Stromal cell of bone marrow (primary cell): ENCODE data around the gene MKNK2.

ENCODE experiments used
- DNase-seq: peaks from one replicate; pipeline ENCODE4 v3.0.0-alpha.2; 2012; ENCODE audit warnings: low read depth

MKNK2 gene

GRCh38 chr19:2080336-2080988 is 29.4 kb upstream of the MKNK2 start:
- no peak for DNase-seq

- no peak for DNase-seq
These were observed 28.8 kb upstream of the MKNK2 start for GRCh38 chr19:2079865-2080301.

DNA sequence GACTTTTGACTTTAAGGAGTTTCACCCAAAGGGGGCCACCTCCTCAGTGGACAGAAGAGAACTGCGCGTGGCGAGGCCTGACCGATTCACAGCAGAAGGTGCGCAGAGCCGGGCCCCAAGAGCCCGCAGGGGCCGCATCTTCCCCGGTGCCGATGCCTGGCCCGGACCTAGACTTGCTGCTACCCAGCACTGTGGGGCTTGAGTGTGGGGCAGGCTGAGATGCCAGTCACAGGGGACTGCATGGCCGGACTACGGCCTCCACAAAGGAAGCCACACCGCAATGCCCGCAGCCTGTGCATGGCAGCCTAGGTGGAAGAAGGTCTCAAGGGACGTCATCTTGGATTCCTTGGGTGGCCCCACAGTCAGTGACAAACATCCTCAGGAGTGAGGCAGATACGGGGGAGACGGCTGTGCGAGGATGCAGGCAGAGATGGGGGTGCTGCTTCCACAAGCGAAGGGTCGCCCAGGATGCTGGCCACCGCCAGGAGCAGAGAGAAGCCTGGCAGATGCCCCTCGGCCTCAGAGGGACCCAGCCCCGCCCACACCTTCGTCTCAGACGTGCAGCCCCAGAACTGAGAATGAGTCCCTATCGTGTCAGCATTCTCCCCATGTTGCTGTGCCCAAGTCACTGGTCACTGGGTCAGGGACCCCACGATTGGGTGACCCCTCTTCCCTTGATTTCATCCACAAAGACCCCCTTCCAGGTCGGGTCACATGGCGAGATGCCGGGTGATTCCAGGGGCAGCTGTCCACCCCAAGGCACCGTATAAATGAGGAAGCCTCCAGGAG is 28.2 kb upstream of the MKNK2 start:
- no peak for DNase-seq

- DNase-seq: no peak
These were observed 27.0 kb upstream of the MKNK2 start for GRCh38 chr19:2077833-2078619.

DNA sequence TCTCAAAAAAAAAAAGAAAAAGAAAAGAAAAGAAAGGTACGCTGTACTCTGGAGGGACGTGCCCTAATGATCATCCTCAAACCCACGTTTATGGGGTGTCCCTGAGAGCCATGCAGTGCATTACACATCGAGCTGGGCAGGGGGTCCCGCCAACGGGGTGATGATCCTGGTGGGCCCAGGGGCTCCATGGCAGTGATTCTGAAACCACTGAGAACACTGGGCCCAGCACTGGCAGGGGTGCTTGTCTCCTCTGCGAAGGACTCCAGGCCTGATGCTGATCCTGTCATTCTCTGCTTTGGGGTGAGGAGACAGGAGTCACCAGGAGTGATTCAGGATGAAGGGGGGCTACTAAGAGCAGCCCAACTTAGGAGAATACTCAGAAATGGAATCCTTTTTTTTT is 26.4 kb upstream of the MKNK2 start:
- no peak for DNase-seq

DNA sequence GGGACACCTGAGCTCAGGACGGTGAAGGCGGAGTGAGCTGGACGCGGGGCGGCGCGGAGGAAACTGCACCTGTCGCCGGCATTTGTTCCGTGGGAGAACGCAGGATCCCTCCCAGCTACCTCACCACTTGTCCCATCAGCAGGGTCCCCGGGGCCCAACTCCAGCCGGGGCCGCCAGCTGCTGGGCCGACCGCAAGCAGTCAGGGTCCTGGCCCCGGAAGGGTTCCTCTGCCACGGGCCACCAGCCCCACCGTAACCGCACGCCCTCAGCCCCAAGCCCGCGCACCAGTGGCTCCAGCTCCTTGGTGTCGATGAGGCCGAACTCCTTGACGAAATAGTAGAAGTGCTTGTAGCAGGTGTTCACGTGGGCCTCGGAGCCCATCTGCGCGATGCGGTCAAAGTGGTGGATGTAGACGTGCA is 25.5 kb upstream of the MKNK2 start:
- no peak for DNase-seq

GRCh38 chr19:2072757-2073551 is 21.9 kb upstream of the MKNK2 start:
- no peak for DNase-seq

- no peak for DNase-seq
These were observed 20.1 kb upstream of the MKNK2 start for GRCh38 chr19:2070986-2071673.

GRCh38 chr19:2070436-2070827 is 19.4 kb upstream of the MKNK2 start:
- DNase-seq: no peak

- DNase-seq: no peak
These were observed 13.9 kb upstream of the MKNK2 start for GRCh38 chr19:2064788-2065524.

DNA sequence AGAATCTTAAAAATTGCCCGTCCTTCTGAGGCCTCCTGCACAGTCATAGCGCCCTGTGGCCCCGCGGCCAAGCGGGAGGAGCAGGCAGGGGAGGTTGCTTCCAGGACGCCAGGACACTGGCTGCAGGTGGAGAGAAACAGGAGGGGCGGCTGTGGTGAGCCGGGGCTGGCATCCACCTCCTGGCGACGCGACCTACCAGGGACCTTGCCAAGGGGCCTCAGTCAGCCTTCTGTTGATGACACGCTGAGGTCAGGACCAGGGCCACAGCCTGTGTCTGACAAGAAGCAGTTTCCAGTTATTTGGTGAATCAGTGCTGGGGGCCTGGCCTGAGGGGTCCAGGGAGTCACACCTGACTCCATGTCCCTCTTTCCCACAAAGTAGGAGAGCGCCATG is 13.3 kb upstream of the MKNK2 start:
- no peak for DNase-seq

DNA sequence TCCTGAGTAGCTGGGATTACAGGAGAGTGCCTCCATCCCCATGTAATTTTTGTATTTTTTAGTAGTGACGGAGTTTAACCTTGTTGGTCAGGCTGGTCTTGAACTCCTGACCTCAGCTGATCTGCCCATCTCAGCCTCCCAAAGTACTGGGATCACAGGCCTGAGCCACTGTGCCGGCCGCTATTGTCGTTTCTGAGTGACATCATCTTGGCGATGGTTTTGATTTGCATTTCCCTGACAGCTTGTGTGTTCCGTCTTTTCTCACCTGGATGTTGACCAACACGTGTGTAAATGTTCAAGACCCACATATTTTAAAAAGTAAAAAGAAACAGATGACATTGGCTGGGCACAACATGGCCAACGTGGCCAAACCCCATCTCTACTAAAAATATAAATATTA is 12.8 kb upstream of the MKNK2 start:
- no peak for DNase-seq

DNA sequence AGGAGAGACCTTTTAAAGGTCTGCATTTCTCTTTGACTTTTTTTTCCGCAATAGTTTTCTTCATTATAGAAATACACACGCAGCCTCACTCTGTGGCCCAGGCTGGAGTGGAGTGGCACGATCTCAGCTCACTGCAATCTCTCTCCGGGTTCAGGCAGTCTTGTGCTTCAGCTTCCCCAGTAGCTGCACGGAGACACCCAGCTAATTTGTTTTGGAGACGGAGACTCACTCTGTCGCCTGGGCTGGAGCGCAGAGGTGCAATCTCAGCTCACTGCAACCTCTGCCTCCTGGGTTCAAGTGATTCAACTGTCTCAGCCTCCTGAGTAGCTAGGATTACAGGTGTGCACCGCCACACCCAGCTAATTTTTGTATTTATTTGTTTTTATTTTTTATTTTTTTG is 11.7 kb upstream of the MKNK2 start:
- no peak for DNase-seq

DNA sequence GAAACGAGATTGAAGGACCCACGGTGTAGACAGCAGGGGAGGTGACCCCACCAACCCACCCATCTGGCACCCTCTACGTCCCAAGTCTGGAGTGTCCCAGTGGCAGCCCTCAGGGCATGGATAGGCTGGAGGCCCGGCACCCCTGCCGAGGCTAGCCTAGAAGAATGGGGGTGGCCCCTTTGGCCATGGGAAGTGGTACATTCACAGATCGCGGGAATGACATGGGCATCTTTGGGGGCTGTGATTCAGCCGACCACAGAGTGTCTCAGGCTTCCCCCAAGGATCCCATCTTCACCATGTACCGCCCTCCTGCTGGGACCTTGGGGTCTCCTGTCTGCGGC is 11.3 kb upstream of the MKNK2 start:
- DNase-seq: no peak

GRCh38 chr19:2061495-2062388 is 10.7 kb upstream of the MKNK2 start:
- peak; percentile 96 for DNase-seq

DNA sequence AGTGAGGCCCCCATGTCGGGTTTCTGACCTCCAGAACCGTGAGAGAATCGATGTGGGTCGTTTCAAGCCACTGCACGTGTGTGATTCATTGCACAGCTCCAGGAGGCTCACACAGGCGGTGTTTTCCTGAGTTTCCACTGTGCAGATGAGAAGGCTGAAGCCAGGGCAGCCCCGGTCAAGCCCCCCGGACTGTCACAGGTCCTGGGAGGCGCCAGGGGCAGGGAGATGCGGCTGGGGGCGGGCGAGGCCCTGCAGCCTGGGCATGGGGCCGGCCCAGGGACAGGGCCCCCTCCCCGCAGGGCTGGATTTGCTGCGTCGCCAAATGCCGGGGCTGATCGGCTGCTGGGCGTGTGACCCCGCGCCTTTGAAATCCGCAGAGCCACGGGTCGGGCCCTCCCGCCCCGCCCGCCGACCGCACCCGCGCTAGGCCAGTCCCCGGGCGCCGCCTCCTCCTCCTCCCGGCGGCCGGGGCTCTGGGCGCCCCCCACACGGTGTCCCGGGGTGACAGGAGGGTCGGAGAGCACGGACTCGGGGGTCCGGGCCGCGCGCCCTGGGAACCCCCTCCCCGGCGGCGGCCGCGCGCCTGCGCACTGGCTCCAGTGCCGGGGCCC is 9.9 kb upstream of the MKNK2 start:
- DNase-seq: peak; percentile 61

DNA sequence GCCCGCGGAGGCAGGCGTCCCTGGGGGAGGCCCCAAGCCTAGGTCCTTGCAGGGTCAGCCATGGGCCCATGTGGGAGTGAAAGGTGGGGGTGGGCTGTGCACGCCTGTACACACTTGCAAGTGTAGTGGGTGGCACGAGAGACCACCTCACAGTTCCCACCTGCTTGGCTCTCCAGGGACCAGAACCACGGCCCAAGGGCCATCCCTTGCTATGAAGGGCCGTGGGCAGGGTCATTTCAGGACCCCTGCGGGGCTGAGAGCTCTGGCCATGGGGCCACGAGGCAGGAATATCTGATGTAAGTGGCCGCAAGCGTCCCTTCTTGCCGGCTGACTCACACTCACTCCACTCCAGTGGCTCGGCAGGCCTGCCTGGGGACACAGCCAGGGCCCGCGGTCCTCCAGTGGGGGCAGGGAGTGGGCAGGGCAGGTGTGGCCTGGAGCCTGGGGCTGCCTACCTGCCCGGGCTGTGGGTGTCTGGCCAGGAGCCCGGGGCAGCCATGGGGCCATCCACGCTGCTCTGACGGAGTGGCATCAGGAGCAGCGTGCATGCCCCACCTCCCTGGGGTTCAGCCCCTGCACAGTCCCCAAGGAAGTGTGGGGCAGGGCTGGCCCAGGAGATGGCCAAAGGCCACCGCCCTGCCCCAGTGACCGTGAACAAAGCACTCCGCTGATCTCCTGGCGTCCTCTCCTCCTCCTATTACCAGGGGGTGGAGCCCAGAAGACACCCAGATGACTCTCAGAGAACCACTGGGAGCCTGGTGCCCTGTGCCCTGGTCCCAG is 8.6 kb upstream of the MKNK2 start:
- peak; percentile 57 for DNase-seq

GRCh38 chr19:2058570-2059421 is 7.8 kb upstream of the MKNK2 start:
- no peak for DNase-seq
